Measurements from ENCODE around the gene WNT4.

Gene WNT4

GRCh38 chr1:22111115-22111514 lies 31.8 kb downstream of the WNT4 start:
- H3K9ac ChIP-seq (ENCODE audit: low read length) = no peak overlapping the region
- no peak for TF ChIP-seq EZH2 (IDR thresholded peaks at IDR 0.05; ENCODE audit: borderline replicate concordance, low read length)
- TF ChIP-seq CTCF (IDR thresholded peaks at IDR 0.05; ENCODE audit: low read length) = no peak
- no peaks in the 10 kb centered on the region for H4K20me1 ChIP-seq (ENCODE audit: insufficient read depth, low read length)
- peaks cover 39% of the 10 kb centered on the region; the same call in 1 of the 2 replicates for H3K36me3 ChIP-seq (ENCODE audit: insufficient read depth, low read length)
- no peaks in the 10 kb centered on the region for H3K4me1 ChIP-seq (ENCODE audit: insufficient read depth, low read length, severe bottlenecking)
- H3K4me2 ChIP-seq (ENCODE audit: low read length) = no peak overlapping the region
- no peaks in the 10 kb centered on the region for H3K9me3 ChIP-seq (ENCODE audit: low read length)
- H3K27ac ChIP-seq (ENCODE audit: low read depth, low read length, poor library complexity, severe bottlenecking) = no peak overlapping the region
- no peaks in the 10 kb centered on the region for H3K9me2 ChIP-seq (ENCODE audit: low read depth, low read length)
- no peak overlapping the region for H2AFZ ChIP-seq (ENCODE audit: low read length)
- H3K79me2 ChIP-seq (ENCODE audit: insufficient read depth, low read length) = no peaks in the 10 kb centered on the region
- no peaks in the 10 kb centered on the region for H3K27me3 ChIP-seq (ENCODE audit: insufficient read depth, low read length)
- H3F3A ChIP-seq (ENCODE audit: insufficient read depth, low read length) = no peaks in the 10 kb centered on the region
- no peak overlapping the region for H3K4me3 ChIP-seq (ENCODE audit: low read depth, low read length, poor library complexity, severe bottlenecking)

- Histone ChIP-seq H3K9me3 (ENCODE audit: low read length) (no peaks in the 10 kb centered on the region), H3K9me2 (ENCODE audit: low read depth, low read length) (no peaks in the 10 kb centered on the region), H3K27ac (ENCODE audit: low read depth, low read length, poor library complexity, severe bottlenecking) (no peak overlapping the region), H3K36me3 (ENCODE audit: insufficient read depth, low read length) (peaks cover 41% of the 10 kb centered on the region; the same call in 1 of the 2 replicates), H3K4me3 (ENCODE audit: low read depth, low read length, poor library complexity, severe bottlenecking) (no peak overlapping the region), H3K27me3 (ENCODE audit: insufficient read depth, low read length) (no peaks in the 10 kb centered on the region), H3K4me2 (ENCODE audit: low read length) (no peak overlapping the region), H4K20me1 (ENCODE audit: insufficient read depth, low read length) (no peaks in the 10 kb centered on the region), H3K9ac (ENCODE audit: low read length) (no peak overlapping the region), H2AFZ (ENCODE audit: low read length) (no peak overlapping the region), H3F3A (ENCODE audit: insufficient read depth, low read length) (no peaks in the 10 kb centered on the region), H3K4me1 (ENCODE audit: insufficient read depth, low read length, severe bottlenecking) (no peaks in the 10 kb centered on the region), H3K79me2 (ENCODE audit: insufficient read depth, low read length) (no peaks in the 10 kb centered on the region)
- TF ChIP-seq CTCF (IDR thresholded peaks at IDR 0.05; ENCODE audit: low read length) (no peak), EZH2 (IDR thresholded peaks at IDR 0.05; ENCODE audit: borderline replicate concordance, low read length) (no peak)
Measured at GRCh38 chr1:22110016-22110415, 32.9 kb downstream of the WNT4 start.

GRCh38 chr1:22108339-22109105 lies 34.4 kb downstream of the WNT4 start:
- H3K9me2 ChIP-seq (ENCODE audit: low read depth, low read length) = no peaks in the 10 kb centered on the region
- H3K36me3 ChIP-seq (ENCODE audit: insufficient read depth, low read length) = peaks cover 39% of the 10 kb centered on the region; the same call in 1 of the 2 replicates
- H3K27me3 ChIP-seq (ENCODE audit: insufficient read depth, low read length) = no peaks in the 10 kb centered on the region
- TF ChIP-seq EZH2 (IDR thresholded peaks at IDR 0.05; ENCODE audit: borderline replicate concordance, low read length) (no peak), CTCF (IDR thresholded peaks at IDR 0.05; ENCODE audit: low read length) (no peak)
- H3K9ac ChIP-seq (ENCODE audit: low read length) = no peak overlapping the region
- H3F3A ChIP-seq (ENCODE audit: insufficient read depth, low read length) = no peaks in the 10 kb centered on the region
- no peaks in the 10 kb centered on the region for H3K79me2 ChIP-seq (ENCODE audit: insufficient read depth, low read length)
- H3K4me2 ChIP-seq (ENCODE audit: low read length) = no peak overlapping the region
- no peak overlapping the region for H3K27ac ChIP-seq (ENCODE audit: low read depth, low read length, poor library complexity, severe bottlenecking)
- H3K4me1 ChIP-seq (ENCODE audit: insufficient read depth, low read length, severe bottlenecking) = no peaks in the 10 kb centered on the region
- H2AFZ ChIP-seq (ENCODE audit: low read length) = no peak overlapping the region
- no peaks in the 10 kb centered on the region for H3K9me3 ChIP-seq (ENCODE audit: low read length)
- no peak overlapping the region for H3K4me3 ChIP-seq (ENCODE audit: low read depth, low read length, poor library complexity, severe bottlenecking)
- H4K20me1 ChIP-seq (ENCODE audit: insufficient read depth, low read length) = no peaks in the 10 kb centered on the region

Data from OCI-LY1 (cell line).